ENCODE data around the gene CEND1.

Gene CEND1

DNA sequence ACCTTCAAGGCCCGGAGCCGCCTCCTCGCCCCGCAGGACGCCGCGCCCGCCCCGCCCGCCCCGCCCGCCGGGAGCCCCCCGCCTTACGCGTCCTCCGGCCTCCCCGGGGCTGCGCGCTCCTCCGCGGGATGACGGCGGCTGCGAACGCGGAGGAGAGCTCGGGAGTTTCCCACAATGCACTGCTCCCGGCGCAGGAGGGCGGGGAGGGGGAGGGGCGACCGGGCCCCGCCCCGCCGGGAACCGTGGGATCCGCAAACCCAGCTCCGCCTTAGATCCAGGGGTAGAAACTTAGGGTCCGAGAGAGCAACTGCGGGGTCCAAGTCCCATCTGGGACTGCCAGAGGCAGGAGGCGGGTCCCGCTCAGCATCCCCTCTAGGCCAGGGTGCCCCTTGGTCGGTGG lies at the start of gene CEND1:
Gene CEND1, minus strand, starts transcription at position 148 of the 400 bp plus-strand sequence. CDS start 1,514 bp downstream, outside the sequence.
- peak; percentile 31 for DNase-seq (ENCODE audit: low spot score)

DNA sequence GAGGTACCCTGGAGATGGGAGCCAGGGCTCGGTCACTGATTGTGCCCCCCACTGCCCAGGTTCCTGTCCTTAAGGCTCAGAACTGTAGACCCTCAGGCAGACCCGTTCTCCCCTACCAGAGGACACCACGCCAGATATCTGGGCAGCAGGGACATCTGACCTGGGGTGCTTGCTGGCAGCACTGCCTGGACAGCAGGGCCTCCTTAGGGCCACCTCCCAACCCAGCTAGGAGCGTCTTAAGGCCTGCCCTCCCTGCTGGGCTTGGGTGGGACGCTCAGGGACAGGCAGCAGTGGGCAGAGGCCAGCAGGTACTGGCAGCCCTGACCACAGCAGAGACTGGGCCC lies 49.4 kb upstream of the CEND1 start:
- DNase-seq (ENCODE audit: low spot score): no peak

DNA sequence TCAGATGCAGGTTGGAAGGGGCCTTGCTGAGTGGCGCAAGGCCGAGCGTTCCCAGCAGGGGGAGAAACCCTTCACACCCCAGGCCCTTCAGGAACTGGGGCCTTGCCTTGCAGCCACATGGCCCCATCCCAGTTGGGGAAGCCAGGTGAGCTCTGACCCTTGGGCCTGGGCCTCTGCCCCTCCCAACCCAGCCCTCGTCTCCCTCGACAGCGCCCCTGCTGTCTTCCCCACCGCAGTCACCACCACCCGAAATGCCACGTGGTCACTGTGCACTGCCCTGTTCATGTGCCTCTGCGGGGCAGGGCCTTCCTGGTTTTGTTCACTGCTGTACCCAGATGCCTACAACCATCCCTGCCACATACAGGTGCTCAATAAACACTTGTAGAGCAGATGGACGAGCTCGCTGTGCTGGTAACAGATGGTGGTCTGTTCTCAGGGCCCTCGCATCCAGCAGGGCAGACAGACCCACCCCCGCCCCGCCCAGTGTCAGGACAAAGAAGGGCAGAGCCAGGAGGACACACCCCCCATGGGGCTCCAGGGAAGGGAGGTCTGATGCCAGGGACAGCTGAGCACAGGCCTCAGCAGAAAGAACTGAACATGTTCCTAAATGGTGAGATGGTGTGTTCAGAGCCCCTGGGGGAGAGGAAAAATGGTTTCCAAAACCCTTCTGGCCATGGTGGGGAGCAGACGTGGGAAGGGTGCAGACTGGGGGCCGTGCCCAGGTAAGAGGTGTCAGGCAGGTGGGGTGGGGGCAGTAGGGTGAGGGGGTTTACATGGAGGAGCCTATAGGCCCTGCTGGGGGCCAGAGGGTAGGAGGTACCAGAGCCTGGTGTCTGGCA lies 48.8 kb upstream of the CEND1 start:
- DNase-seq (ENCODE audit: low spot score): no peak

DNA sequence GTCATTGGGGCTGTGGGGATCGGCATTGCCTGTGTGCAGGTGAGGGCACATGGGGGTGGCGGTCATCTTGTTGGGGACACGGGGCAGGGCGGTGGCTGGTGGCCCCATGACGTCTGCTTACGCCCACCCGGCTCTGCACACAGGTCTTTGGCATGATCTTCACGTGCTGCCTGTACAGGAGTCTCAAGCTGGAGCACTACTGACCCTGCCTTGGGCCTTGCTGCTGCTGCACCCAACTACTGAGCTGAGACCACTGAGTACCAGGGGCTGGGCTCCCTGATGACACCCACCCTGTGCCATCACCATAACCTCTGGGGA lies 48.1 kb upstream of the CEND1 start:
- no peak for DNase-seq (ENCODE audit: low spot score)

DNA sequence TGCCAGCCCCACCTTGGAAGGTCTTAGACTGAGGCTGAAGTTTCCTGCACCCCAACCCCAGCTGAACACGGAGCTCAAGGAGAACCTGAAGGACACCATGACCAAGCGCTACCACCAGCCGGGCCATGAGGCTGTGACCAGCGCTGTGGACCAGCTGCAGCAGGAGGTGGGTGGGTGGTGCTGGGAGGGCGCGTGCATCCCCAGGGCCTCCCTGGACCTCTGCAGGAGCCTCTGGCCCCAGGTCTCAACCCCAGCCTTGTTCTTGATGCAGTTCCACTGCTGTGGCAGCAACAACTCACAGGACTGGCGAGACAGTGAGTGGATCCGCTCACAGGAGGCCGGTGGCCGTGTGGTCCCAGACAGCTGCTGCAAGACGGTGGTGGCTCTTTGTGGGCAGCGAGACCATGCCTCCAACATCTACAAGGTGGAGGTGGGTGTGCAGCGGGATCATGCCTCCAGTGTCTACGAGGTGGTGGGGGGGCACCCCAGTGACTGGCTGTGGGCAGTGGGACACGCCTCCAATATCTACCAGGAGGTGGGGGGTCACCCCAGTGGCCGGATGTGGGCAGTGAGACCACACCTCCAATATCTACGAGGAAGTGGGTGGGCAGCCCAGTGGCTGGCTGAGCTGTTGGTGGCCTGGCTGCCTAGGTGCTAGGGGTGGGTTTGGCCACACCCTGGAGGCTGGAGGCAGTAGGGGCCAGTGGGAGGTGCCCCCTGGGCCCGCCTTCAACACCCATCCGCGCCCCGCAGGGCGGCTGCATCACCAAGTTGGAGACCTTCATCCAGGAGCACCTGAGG lies 47.5 kb upstream of the CEND1 start:
- DNase-seq (ENCODE audit: low spot score): no peak

DNA sequence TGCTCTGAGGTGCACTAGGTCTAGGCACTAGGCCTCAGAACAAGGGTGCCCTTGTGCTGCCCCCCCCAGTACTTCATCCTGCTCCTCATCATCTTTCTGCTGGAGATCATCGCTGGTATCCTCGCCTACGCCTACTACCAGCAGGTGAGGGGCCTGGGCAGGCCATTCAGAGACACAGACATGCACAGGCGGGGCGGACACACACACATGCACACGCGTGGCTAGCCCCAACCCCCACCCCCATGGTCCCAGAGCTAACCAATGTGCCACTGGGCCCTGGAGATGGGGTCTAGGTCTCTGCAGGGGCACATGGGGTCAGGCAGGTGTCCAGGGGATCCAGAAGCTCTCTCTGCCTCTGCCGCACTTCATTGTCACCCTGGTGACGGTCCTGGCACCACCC lies 46.8 kb upstream of the CEND1 start:
- DNase-seq (ENCODE audit: low spot score): no peak

DNA sequence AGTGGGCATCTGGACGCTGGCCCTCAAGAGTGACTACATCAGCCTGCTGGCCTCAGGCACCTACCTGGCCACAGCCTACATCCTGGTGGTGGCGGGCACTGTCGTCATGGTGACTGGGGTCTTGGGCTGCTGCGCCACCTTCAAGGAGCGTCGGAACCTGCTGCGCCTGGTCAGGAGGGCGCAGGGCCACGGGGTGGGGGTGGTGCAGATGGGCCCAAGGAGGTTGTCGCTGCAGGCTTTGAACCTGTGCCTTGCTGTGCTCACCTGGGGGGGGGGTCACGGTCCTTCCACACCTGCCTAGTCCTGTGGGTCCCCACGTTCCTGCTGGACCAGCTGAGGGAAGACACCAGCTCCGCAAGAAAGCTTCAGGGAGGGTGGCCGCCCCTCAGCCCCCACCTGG lies 46.4 kb upstream of the CEND1 start:
- no peak for DNase-seq (ENCODE audit: low spot score)

DNA sequence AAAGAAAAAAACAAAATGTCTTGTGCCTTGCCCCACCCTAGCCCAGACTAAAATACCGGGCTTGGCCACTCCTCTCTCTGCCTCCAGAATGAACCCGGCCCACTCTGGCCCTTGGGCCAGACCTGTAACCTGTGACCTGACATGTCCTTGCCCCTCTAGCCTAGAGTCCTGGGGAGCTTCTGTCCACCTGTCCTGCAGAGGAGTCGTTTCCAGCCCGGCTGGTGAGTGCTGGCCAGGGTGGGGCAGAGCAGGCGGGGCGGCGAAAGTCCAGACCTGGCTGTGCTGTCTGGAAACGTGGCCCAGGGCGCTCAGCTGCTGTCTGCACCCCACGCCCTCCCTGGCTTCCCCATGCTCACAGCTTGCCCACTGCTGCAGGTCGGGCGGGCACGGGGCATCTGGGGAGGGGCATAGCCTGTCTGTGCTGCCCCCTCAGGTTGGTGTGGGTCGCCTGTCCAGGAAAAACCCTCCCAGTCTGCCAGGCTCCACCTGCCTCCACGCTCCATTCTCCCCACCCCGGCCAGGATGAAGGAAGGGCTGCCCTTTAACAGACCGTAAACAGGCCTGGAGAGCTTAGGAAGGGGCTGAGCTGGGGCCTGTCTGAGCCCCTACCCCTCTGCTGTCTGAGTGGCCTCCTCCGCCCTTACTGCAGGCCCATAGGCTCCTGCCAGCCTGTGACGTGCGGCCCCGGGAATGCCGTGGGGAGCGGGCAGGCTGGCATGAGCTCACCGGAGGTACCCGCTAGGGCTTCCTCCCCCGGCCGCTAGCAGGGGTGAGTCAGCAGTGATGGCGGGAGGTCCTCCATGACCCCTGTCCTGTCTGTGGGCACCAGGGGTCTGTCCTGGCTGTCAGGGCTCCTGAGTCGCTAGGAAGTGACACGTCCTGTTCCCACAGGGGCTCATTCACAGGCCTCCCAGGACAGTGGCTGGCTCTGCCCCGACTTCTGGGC lies 44.8 kb upstream of the CEND1 start:
- no peak for DNase-seq (ENCODE audit: low spot score)

DNA sequence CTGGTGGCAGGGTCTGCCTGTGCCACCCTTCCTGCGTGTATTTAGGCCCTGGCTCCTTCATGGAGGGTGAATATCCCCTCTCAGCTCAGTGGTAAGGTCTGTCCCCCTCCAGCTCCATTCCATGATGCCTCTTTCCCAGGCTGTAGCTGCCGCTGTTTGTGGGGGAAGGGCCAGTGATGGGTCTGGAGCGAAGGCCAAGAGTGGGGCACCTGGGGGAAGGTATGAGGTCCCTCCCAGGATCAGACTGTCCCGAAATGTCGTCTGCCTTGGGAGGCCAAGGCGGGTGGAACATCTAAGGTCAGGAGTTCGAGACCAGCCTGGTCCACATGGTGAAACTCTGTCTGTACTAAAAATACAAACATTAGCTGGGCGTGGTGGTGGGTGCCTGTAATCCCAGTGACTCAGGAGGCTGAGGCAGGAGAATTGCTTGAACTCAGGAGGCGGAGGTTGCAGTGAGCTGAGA lies 44.0 kb upstream of the CEND1 start:
- DNase-seq (ENCODE audit: low spot score): no peak

DNA sequence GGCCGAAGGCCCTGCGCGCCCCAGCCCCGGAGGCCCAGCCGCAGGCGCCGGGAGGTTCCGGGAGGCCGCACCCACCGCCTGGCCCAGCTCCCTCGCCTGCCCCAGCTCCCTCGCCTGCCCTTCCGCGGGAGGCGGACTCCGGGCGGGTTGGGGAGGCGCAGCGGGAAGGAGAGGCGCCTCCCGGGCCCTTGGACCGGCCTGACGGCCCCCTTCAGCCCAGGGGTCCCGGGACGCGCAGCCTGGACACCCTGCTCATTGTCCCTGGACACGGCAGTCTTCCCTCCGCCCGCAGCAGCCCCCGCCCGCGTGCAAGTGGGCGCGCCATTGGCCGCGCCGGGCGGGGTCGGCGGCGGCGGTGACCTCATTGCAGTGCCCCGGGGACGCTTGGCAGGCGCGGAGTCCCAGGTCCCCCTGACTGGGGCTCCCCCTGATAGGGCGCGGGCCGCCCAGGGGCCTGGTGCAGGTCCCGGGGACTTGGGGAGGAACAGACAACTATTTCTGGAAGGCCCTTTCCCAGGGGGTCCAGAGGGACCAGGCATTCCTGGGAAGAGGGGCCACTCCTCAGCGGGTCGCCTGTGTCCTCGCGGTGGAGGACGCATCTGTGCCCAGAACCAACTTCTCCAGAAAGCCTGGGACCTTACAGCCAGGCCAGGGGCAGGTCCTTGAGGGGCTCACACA lies 43.4 kb upstream of the CEND1 start:
- DNase-seq (ENCODE audit: low spot score): no peak

DNA sequence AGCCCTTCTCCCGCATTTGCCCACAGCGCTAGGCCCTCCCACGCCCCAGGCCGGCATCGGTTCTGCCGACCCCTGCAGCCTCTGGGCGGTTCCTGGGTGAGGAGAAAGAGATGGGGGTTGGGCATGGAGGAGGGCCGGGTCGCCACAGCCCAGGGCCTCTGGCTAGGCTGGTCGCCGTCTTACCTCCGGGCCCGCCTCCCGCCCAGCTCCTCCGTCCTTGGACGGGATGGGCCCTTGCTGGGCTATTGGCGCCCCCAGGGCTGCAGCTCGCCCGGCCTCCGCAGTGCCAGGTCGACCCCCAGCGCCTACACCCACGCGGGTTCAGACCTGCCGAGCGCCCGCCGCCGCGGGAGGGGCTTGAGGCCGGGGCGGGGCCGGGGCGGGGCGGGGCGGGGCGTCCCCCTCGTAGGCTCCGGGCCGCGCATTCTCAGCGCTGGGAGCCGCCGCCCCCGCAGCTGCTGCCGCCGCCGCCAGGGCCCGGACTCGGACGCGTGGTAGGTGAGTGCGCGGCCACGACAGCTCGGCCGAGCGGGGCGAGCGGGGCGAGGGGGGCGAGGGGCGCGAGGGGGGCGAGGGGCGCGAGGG lies 42.7 kb upstream of the CEND1 start, which contains the start of gene CD151:
Gene CD151, plus strand, starts transcription at position 424 of the 585 bp plus-strand sequence. CDS start 3,118 bp downstream, outside the sequence.
- no peak for DNase-seq (ENCODE audit: low spot score)

DNA sequence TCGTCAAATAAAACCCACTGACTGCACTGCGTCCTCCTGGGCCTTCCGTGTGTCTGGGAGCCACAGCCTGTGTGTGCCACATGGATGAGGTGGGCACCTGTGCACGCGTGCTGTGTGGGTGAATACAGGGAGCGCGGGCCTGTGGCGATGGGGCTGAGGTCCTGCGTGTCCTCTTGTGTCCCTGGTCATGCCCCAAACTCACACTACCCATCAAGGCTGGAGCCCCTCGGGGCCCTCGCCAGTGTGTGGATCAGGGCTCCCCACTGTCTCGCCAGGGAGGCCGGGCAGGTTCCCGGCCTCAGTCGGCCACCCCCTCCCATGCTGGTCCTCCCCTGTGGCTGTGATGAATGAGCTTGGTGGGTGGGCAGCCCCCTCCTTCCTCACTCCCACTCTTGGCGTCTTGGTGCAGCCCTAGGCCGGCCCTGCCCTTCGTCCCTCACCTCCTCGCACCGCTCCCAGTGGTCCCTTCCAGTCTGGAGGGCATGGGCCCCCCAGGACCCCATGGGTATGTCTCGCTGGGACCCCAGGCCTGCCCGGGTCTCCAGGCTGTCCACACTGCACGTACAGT lies 42.2 kb upstream of the CEND1 start:
- DNase-seq (ENCODE audit: low spot score): no peak

DNA sequence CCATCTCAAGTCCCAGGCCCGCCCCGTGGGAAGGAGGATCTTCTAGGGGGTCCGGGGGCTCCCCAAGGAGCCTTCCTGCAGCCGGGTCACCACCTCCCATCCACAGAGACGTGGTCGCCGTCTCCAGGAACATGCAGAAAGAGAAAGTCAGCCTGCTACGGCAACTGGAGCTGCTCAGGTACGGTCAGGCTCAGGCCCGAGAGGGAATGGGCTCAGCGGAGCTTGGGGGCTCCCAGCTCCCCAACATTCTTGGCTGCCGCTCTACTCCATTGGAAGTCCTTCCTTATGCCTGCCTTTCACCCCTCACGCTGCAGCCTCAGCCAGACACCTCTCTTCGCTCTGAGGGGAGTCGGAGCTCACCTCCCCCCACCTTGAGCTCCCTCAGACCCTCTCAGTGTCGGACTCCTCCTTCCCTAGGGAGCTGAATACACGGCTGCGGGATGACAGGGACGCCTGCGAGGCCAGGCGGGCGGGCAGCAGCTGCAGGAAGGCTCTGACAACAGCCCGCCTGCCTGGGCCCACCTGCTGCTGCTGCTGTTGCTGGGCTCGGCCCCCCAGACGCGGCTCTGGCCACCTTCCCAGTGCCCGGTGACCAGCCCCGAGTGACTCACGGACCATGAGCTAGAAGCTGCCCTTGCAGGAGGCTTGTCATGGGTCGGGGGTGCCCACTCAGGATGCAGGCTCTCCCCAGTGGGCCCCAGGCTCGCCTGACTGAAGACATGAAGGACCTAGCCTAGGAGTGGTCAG lies 41.4 kb upstream of the CEND1 start:
- no peak for DNase-seq (ENCODE audit: low spot score)

DNA sequence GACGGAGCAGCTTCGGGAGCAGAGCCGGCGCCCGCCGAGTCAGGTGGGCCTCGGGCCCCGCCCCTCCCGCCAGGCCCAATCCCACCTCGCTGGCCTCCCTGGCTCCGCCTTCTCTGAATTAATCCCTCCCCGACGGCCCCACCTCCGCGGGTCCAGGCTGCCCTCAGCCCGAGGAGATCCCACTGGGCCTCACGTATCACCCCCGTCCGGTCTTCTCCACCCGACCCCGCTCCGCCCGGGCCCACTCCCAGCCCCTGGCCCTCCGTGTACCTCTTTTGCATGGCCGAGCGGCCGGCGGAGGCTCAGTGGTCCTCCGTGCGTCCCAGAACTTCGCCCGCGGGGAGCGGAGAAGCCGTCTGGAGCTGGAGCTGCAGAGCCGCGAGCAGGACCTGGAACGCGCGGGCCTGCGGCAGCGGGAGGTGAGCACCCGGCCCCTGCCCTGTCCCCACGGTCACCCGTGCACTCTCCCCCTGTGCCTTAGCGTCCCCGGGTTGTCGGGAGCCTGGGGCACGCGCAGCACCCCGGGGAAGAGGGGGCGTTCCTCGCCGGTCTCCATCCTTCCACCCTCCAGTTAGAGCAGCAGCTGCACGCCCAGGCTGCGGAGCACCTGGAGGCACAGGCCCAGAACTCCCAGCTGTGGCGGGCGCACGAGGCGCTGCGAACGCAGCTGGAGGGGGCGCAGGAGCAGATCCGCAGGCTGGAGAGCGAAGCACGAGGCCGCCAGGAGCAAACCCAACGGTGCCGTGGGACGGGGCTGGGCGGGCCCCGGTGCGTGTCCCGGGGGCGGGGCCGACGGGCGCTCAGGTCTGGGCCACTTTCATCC lies 40.6 kb upstream of the CEND1 start:
- peak; percentile 56 for DNase-seq (ENCODE audit: low spot score)

DNA sequence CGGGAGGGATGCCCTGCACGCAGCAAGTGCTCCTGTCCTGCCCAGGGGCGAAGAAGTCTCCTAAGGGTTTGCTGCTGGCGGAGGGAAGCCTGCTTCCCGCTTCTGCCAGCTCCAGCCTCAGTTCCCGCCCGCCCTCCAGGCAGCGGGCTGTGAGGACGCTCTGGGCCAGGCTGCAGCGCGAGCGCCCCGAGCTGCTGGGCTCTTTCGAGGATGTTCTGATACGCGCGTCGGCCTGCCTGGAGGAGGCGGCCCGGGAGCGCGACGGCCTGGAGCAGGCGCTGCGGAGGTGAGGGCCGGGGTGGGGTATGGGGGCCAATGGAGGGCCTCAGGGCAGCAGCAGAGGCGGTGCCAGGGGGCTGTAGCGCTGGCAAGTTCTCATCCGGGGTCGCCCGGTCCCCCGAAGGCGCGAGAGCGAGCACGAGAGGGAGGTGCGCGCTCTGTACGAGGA lies 40.0 kb upstream of the CEND1 start:
- DNase-seq (ENCODE audit: low spot score): no peak

DNA sequence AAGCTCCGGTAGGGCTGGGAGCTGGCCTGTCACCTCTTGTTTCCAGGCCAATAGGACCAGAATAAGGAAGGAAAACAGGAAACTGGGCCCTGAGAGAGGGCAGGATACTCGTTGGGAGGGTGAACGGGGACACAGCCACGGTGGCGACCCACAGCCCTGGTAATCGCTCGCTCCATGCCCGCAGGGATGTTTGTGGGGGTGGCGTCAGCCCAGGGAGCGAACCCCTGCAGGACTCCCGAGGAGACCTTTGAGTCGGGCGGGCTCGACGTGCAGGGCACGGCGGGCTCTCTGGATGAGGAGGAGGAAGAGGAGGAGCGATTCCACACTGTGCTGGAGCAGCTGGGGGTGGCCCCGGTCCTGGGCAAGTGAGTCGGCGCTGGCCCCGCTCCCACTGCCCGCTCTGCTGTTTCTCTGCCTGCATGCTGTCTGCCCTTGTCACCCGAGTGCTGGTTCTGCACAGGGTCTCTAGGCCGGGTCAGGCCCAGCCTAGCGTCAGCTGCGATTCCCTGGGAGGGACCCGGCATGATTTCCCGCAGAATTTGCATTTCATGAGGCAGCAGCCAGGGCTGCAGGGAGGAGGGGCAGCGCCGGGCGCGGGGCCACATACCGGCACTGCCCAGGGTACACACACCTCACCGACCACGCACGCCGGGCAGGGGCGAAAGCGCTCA lies 39.4 kb upstream of the CEND1 start:
- DNase-seq (ENCODE audit: low spot score): no peak

DNA sequence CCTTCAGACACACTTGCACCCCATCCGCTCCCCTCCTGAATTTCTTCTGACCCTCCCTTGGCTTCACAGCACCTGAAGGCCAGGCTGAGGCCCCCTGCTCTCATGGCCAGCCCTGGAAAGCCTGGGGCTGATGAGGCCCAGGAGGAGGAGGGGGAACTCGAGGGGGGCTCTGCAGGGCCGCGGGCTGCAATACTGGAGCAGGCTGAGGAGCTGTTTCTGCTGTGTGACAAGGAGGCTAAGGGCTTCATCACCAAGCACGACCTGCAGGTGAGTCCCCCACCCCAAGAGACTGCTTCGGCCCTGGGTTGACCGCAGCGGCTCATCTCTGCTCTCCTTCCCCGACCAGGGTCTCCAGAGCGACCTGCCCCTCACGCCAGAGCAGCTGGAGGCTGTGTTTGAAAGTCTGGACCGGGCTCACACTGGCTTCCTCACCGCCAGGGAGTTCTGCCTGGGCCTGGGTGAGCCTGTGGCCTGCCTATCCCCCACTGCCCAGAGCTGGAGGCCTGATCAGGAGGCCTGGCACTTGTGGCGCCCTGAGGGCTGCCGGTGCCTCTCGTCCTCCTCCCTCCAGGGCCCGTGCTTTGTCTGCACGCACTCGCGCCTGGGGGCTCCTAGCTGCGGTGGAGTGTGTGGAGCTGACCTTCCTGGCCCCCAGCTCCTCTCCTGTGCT lies 38.8 kb upstream of the CEND1 start:
- DNase-seq (ENCODE audit: low spot score): no peak

DNA sequence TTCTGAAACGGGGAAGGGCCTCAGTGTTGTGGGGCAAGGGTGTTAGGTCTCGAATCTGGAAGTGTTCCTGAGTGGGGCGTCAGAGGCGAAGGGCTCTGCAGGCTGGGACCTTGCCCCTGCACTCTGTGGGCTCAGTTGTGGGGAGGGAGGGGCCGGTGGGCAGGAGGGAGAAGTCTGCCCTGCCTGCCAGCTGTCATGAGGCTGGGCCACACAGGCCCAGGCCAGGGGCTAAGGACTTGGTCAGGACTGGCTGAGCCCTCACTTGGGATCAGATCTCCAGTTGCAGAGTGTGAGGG lies 38.0 kb upstream of the CEND1 start, which contains the start of gene CRACR2B:
Gene CRACR2B, plus strand, starts transcription at position 23 of the 296 bp plus-strand sequence. CDS start 689 bp downstream, outside the sequence.
- no peak for DNase-seq (ENCODE audit: low spot score)

Measured in CD4-positive, alpha-beta T cell treated with Interleukin-15 for 4 hours (primary cell).